Psoas muscle (tissue), 8 donors: ENCODE results near the gene MRPL17. TPM values are rescaled to one million over a fixed set of nuclear protein-coding genes. Genes with fewer than 3 reads are reported as not detected.

ENCODE experiments used
- ATAC-seq, 4 donors: fragments of 200-7000 bp; cut with Tn5 transposase; one replicate each; pipeline ENCODE4 v1.9.1; 2020; ENCODE audit warnings: moderate library complexity in 3 of 4, mild to moderate bottlenecking in 2 of 4
- DNase-seq, 2 donors: peaks; one replicate each; pipeline ENCODE4 v3.0.0-alpha.2; 2020
- H3K27ac ChIP-seq: fragments of 200-600 bp; one replicate; pipeline ENCODE4 v1.8.0; 2022
- H3K27me3 ChIP-seq, 3 donors: fragments of 200-600 bp in 1 of 3; one replicate each; pipeline versions ENCODE4 v1.6.1 to v1.8.0; 2013 to 2022; ENCODE audit warnings: low read length in 2 of 3, mild to moderate bottlenecking in 2 of 3, moderate library complexity in 1 of 3; ENCODE audit not compliant: insufficient read depth in 3 of 3
- H3K36me3 ChIP-seq, 2 donors: fragments of 200-600 bp in 1 of 2; one replicate each; pipeline versions ENCODE4 v1.6.1 to v1.8.0; 2013 to 2022; ENCODE audit warnings: low read depth in 1 of 2, mild to moderate bottlenecking in 1 of 2, moderate library complexity in 1 of 2; ENCODE audit not compliant: insufficient read depth in 1 of 2
- H3K4me1 ChIP-seq: fragments of 200-600 bp; one replicate; pipeline ENCODE4 v1.8.0; 2022
- H3K4me3 ChIP-seq: fragments of 200-600 bp; one replicate; pipeline ENCODE4 v1.8.0; 2022; ENCODE audit warnings: mild to moderate bottlenecking
- H3K9me3 ChIP-seq: fragments of 200-600 bp; one replicate; pipeline ENCODE4 v1.8.0; 2022
- CTCF ChIP-seq: fragments of 200-600 bp; IDR thresholded peaks from one replicate; pipeline ENCODE4 v1.8.0; 2022; ENCODE audit warnings: antibody characterized with exemption
- WGBS, 3 donors: extraction: QIAGEN DNeasy Blood & Tissue Kit; methylation state at CpG; one replicate each; pipeline versions ENCODE4 v1.1.6 to v1.1.7; 2013; 5-methylcytosine and 5-hydroxymethylcytosine counted together
- intact Hi-C, 2 donors: fragments of 100-400 bp; cut with DNase I; formaldehyde crosslinking; loops; one replicate each; pipeline versions ENCODE4 v1.11.0 to v1.14.2; 2022
- polyA plus RNA-seq, 3 donors: library from polyadenylated mRNA; stranded (reverse); fragments of 200-250 nt; gene quantifications; one replicate each; pipeline ENCODE4 v1.2.3, GENCODE V29; 2013
- total RNA-seq, 4 donors: library from RNA; stranded (reverse); fragmentation: NEBNext Ultra II Directional in 2 of 4; extraction: Animal tissue kit (Norgen Biotek cat#: 25700) in 2 of 4; gene quantifications; one replicate each; pipeline versions ENCODE4 v1.2.1 to v1.2.4, GENCODE V29; 2021 to 2023
- donor health status: healthy with polysubstance abuse.
- donor health status: DM: no; HTN: no; CAD: no; lungs with moderate emphysema.
- donor health status: Bipolar disorder and iron deficiency.
- donor health status: healthy.
- donor health status: DM: yes; HTN: yes; CAD: no.
- donor health status: DM: no; HTN: no; CAD: no.
- donor health status: DM: no; HTN: no; CAD: no.
- donor health status: DM: yes; HTN: yes; CAD: no.

MRPL17 gene
- total and polyA plus RNA-seq, 7 donors = 27.2 to 95.6 (median 43.0) TPM

- Histone ChIP-seq H3K36me3 (peaks cover 4 to 22% of the 10 kb centered on the region in 2 donors), H3K27ac (peak overlapping the region; percentile 82), H3K27me3 (no peaks in the 10 kb centered on the region), H3K4me3 (peak overlapping the region; percentile 96), H3K9me3 (no peaks in the 10 kb centered on the region), H3K4me1 (peaks cover 14% of the 10 kb centered on the region)
- DNase-seq = no peak
- WGBS, 3 donors = 0 to 1% (median 0%) methylated on average over 10 of the region's 10 CpGs
- intact Hi-C loops = loop anchor here (2.0 to 5.0 kb wide), 3 partner anchors 64 to 150 kb away; partner anchors contain the start of gene TPP1 (in 2 of the 2)
- no peak for TF ChIP-seq CTCF
- peak in 2 of 4 donors; percentile 1 to 7 for ATAC-seq
Observed at GRCh38 chr11:6682591-6682935, 577 bp downstream of the MRPL17 start.

- H3K27ac ChIP-seq = peak overlapping the region; percentile 82
- no peak for TF ChIP-seq CTCF
Observed at GRCh38 chr11:6681949-6682348, 1.2 kb downstream of the MRPL17 start.

GRCh38 chr11:6681505-6681904, 1.6 kb downstream of the MRPL17 start:
- H3K4me3 ChIP-seq = peak overlapping the region; percentile 96
- peaks cover 14% of the 10 kb centered on the region for H3K4me1 ChIP-seq
- no peak for ATAC-seq
- H3K27ac ChIP-seq = no peak overlapping the region
- peaks cover 4 to 22% of the 10 kb centered on the region in 2 donors for H3K36me3 ChIP-seq
- no peaks in the 10 kb centered on the region for H3K27me3 ChIP-seq
- WGBS, 3 donors = 67 to 90% (median 80%) methylated on average over 1 of the region's 1 CpG
- TF ChIP-seq CTCF = no peak
- no peak for DNase-seq
- no peaks in the 10 kb centered on the region for H3K9me3 ChIP-seq
- intact Hi-C loops = loop anchor here in 1 of 2 donors (5.0 kb wide), 2 partner anchors 64 to 149 kb away; partner anchors contain the start of gene TPP1

More at GRCh38 chr11:6681949-6682348, 1.2 kb downstream of the MRPL17 start:
- 12% methylated on average over 5 of the region's 5 CpGs for WGBS, 3 donors
- intact Hi-C loops = loop anchor here (2.0 to 5.0 kb wide), 3 partner anchors 63 to 150 kb away; partner anchors contain the start of gene TPP1 (in 2 of the 2)
- DNase-seq (no peak), ATAC-seq (no peak)
- peaks cover 4 to 22% of the 10 kb centered on the region in 2 donors for H3K36me3 ChIP-seq
- H3K4me1 ChIP-seq = peaks cover 14% of the 10 kb centered on the region
- H3K9me3 ChIP-seq = no peaks in the 10 kb centered on the region
- no peaks in the 10 kb centered on the region for H3K27me3 ChIP-seq
- peak overlapping the region; percentile 96 for H3K4me3 ChIP-seq

- no peak overlapping the region for H3K4me3 ChIP-seq
- ATAC-seq = no peak
- H3K27ac ChIP-seq = no peak overlapping the region
- H3K27me3 ChIP-seq = no peaks in the 10 kb centered on the region
- H3K4me1 ChIP-seq = peaks cover 8% of the 10 kb centered on the region
- intact Hi-C loops = no loop called here
- H3K36me3 ChIP-seq = peaks cover 4 to 21% of the 10 kb centered on the region in 2 donors
- DNase-seq = no peak
- TF ChIP-seq CTCF = no peak
- 70 to 72% (median 71%) methylated on average over 3 of the region's 3 CpGs for WGBS, 3 donors
- no peaks in the 10 kb centered on the region for H3K9me3 ChIP-seq
Observed at GRCh38 chr11:6677018-6677417, 6.1 kb downstream of the MRPL17 start.

GRCh38 chr11:6674862-6675261, 8.3 kb downstream of the MRPL17 start:
- no peak for DNase-seq
- Histone ChIP-seq H3K27me3 (no peaks in the 10 kb centered on the region), H3K27ac (no peak overlapping the region), H3K9me3 (no peaks in the 10 kb centered on the region), H3K4me3 (no peak overlapping the region), H3K36me3 (no peaks in the 10 kb centered on the region), H3K4me1 (no peaks in the 10 kb centered on the region)
- intact Hi-C loops = no loop called here
- no peak for ATAC-seq
- no peak for TF ChIP-seq CTCF
- 79 to 83% (median 82%) methylated on average over 4 of the region's 4 CpGs for WGBS, 3 donors
